ENCODE data around the gene RAD51D. TPM values are rescaled to one million over a fixed set of nuclear protein-coding genes. Genes with fewer than 3 reads are reported as not detected.
"Not testable (repeated sequence)": the region's sequence is repeated elsewhere in the genome, so short reads cannot be mapped to it uniquely, and the experiment has no call there.

The RAD51D gene
- total RNA-seq, 1 donor from 2014 or later: 35.2 TPM

DNA sequence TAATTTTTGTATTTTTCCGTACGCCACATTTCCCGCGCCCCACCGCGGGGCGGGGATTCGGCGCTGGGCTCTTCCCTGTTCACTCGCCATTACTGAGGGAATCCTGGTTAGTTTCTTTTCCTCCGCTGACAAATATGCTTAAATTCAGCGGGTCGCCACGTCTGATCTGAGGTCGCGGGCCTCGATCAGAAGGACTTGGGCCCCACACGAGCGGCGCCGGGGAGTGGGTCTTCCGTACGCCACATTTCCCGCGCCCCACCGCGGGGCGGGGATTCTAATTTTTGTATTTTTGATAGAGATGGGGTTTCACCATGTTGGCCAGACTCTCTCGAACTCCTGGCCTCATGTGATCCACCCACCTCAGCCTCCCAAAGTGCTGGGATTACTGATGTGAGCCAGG, 31.4 kb upstream of the RAD51D start:
- H3K4me1 Mint-ChIP-seq; H3K4me3 Mint-ChIP-seq; H3K9me3 Mint-ChIP-seq; intact Hi-C loops (cut with micrococcal nuclease); H3K36me3 Mint-ChIP-seq (ENCODE audit: low read depth); DNase-seq; H3K27ac Mint-ChIP-seq: not testable (repeated sequence)
- H3K27me3 Mint-ChIP-seq: peaks cover 10% of the 10 kb centered on the region

DNA sequence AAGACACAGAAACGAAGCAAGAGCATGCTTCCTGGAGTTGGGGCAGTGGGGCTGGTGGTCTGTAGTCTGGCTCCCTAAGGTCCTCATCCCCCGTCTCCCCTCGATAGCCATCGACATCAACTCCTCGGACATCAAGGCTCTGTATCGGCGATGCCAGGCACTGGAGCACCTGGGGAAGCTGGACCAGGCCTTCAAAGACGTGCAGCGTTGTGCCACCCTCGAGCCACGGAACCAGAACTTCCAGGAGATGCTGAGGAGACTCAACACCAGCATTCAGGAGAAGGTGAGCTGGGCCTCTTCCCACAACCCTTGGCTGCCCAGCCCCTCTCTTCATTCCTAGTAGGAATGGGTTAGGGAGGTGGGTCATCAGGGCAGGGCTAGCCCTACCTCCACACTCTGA, 30.3 kb upstream of the RAD51D start:
- no peak for DNase-seq
- Mint-ChIP-seq H3K4me1 (no peaks in the 10 kb centered on the region), H3K27me3 (peaks cover 10% of the 10 kb centered on the region), H3K36me3 (ENCODE audit: low read depth) (no peaks in the 10 kb centered on the region), H3K27ac (no peak overlapping the region), H3K9me3 (no peaks in the 10 kb centered on the region), H3K4me3 (no peak overlapping the region)
- intact Hi-C loops (cut with micrococcal nuclease): loop anchor here (10.0 kb wide), 1 partner anchor 595 kb away; no protein-coding TSS in a partner anchor

DNA sequence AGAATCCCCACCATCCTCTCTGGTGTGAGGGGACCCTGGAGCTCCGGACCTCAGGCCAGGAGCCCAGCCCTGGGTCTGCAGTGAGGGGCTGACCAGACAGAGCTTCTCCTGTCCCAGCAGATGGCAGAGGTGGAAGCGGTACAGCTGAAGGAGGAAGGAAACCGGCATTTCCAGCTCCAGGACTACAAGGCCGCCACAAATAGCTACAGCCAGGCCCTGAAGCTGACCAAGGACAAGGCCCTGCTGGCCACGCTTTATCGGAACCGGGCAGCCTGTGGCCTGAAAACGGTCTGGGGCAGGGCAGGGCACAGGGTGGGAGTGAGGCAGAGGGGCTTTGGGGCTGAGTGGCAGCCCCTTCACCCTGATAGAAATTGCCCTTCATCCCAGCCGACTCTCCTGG, 28.5 kb upstream of the RAD51D start:
- Mint-ChIP-seq H3K27me3 (peaks cover 8% of the 10 kb centered on the region), H3K4me3 (no peak overlapping the region), H3K36me3 (ENCODE audit: low read depth) (no peaks in the 10 kb centered on the region), H3K9me3 (no peaks in the 10 kb centered on the region), H3K27ac (no peak overlapping the region), H3K4me1 (peaks cover 6% of the 10 kb centered on the region)
- no peak for DNase-seq
- intact Hi-C loops (cut with micrococcal nuclease): loop anchor here (10.0 kb wide), 1 partner anchor 597 kb away; no protein-coding TSS in a partner anchor

DNA sequence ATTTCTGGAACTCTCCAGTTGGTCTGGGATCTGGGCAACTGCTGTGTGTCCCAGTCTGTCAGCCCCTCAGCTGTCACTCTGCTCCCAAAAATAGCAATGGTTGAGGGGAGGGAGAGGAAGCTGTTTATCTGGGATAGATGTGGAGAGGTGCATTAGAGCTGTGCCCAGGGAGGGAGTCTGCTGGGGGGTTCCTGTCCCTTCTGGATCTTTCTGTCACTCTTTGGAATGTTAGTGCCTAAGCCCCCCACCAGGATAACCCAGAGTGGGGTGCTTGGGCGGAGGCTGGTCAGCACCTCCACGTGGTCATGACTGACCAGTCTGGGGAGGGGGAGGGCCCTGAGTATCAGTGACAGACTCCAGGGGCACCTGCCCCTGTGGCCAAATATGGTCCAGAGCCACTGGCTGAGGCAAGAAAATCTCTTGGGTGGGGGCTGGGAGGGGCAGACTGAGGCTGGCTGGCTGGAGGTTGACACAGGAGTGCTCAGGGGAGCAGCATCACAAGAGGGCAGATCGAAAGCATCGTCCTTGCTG, 27.8 kb upstream of the RAD51D start, which contains the start of gene UNC45B:
Gene UNC45B (plus strand): TSS at position 443 of the 531 bp plus-strand sequence. CDS start 447 bp downstream, outside the sequence.
- Mint-ChIP-seq H3K9me3 (no peaks in the 10 kb centered on the region), H3K4me3 (no peak within 1 kb of the TSS), H3K27ac (no peak within 1 kb of the TSS), H3K27me3 (peaks cover 4% of the 10 kb centered on the region), H3K36me3 (ENCODE audit: low read depth) (no peaks in the 10 kb centered on the region), H3K4me1 (peaks cover 7% of the 10 kb centered on the region)
- no peak for DNase-seq
- intact Hi-C loops (cut with micrococcal nuclease): loop anchor here (10.0 kb wide), 1 partner anchor 597 kb away; no protein-coding TSS in a partner anchor

DNA sequence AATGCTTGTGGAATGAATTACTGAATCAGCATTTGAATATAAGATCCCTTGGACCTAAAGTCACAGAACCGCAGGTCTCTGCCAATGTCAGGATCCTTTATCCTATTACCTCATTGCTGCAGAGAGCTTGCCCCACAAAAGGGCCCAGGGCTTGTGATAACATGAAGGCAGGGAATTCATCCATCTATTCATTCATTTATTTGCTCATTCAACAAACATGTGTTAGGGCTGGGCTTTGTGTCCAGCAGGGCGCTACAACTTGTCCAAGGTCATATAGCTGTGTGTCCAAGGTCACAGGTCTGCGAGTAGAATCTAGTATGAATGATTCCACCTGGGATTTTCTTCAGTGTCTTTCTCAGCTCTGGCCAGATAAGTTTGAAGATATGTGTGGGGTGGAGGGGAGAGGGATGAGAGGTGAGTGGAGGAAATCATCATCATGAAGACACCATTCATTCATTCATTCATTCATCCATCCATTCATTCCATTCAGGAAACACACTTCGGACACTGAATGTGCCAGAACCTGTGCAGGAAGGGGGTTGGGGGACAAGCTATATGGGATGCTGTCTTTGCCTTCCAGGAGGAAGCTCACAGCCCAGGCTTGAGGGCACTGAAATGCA, 26.7 kb upstream of the RAD51D start:
- no peak overlapping the region for H3K27ac Mint-ChIP-seq
- H3K36me3 Mint-ChIP-seq (ENCODE audit: low read depth): peaks cover 1% of the 10 kb centered on the region
- no peak for DNase-seq
- no peak overlapping the region for H3K4me3 Mint-ChIP-seq
- intact Hi-C loops (cut with micrococcal nuclease): loop anchor here (10.0 kb wide), 1 partner anchor 598 kb away; no protein-coding TSS in a partner anchor
- H3K27me3 Mint-ChIP-seq: no peaks in the 10 kb centered on the region
- H3K9me3 Mint-ChIP-seq: no peaks in the 10 kb centered on the region
- peaks cover 10% of the 10 kb centered on the region for H3K4me1 Mint-ChIP-seq

DNA sequence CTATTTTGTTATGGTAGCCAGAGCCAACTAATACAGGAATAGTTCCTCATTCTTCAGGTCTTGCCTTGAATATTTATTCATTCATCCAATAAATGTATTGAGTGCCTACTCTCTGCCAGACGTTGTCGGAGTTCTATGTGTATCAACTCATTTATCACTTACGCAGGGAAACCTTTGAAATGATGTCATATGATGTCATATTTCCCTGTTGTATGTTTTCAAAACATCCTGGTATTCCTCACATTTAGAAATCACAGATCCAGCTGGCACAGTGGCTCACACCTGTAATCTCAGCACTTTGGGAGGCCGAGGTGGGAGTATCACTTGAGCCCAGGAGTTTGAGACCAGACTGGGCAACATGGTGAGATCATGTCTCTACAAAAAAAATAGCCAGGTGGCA, 25.2 kb upstream of the RAD51D start:
- intact Hi-C loops (cut with micrococcal nuclease): loop anchor here (10.0 kb wide), 1 partner anchor 600 kb away; no protein-coding TSS in a partner anchor
- peaks cover 1% of the 10 kb centered on the region for H3K36me3 Mint-ChIP-seq (ENCODE audit: low read depth)

DNA sequence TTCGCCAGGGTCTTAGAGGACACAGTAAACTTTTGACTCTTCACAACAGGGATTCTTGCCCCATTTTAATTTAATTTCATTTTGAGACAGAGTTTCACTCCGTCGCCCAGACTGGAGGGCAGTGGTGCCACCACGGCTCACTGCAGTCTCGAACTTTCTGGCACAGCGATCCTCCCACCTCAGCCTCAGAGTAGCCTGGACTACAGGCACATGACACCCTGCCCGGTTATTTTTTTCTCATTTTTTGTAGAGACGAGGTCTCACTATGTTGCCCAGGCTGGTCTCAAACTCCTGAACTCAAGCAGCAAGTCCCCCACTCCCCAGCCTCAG, 22.8 kb upstream of the RAD51D start:
- Mint-ChIP-seq H3K4me1 (peaks cover 17% of the 10 kb centered on the region), H3K36me3 (ENCODE audit: low read depth) (peaks cover 16% of the 10 kb centered on the region), H3K27me3 (no peaks in the 10 kb centered on the region), H3K27ac (peak overlapping the region; percentile 81), H3K9me3 (no peaks in the 10 kb centered on the region), H3K4me3 (peak overlapping the region; percentile 83)
- DNase-seq: no peak
- intact Hi-C loops (cut with micrococcal nuclease): loop anchor here (1.0 to 10.0 kb wide), 3 partner anchors 72 to 602 kb away; partner anchors contain the start of gene SLFN5

More for the DNA sequence above, 25.2 kb upstream of the RAD51D start:
- Mint-ChIP-seq H3K9me3 (no peaks in the 10 kb centered on the region), H3K4me3 (no peak overlapping the region), H3K4me1 (peaks cover 14% of the 10 kb centered on the region), H3K27ac (no peak overlapping the region), H3K27me3 (no peaks in the 10 kb centered on the region)
- no peak for DNase-seq

DNA sequence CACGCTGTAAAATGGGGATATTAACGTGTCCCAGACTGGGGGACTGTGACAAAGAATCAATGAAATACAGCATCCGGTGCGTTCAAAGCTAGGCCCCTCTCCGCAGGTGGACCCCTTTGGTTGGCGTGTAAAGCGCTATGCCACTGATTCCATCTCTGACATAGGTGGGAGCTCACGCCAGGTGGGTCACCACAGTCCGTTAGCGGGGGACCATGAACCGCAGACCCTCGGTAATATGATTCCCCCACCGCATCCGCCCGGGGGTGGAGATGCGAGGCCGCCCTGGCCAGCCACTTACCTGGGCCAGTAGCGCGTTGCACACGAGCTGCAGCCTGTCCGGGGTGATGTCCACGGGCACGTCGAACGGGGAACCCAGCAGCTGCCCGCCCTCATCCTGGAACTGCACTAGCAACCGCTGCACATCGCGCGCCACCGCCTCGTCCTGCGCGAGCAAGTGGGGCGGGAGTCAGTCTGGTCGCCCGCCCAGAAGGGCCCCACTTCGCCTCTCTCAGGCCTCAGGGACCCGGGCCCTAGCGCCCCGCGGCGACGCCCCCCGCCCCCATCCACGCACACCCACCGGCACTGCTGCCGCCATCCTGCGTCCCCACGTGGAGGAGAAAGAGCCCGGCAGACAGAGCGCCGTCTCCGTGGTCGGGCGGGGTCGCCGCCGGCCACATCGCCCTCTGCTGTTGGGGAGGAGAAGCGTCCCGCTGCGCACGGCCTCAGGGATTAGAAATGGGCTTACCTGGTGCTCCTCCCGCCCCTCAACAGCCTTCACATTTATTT, 22.2 kb upstream of the RAD51D start, which contains the start of gene NLE1:
Gene NLE1 (minus strand): TSS at position 623 of the 786 bp plus-strand sequence. CDS start 28 bp downstream, at position 595.
- DNase-seq: peak; percentile 97
- intact Hi-C loops (cut with micrococcal nuclease): loop anchor here (1.0 to 10.0 kb wide), 3 partner anchors 73 to 603 kb away; partner anchors contain the start of gene SLFN5
- peak within 1 kb of the TSS; percentile 81 for H3K27ac Mint-ChIP-seq
- no peaks in the 10 kb centered on the region for H3K27me3 Mint-ChIP-seq
- H3K4me1 Mint-ChIP-seq: peaks cover 17% of the 10 kb centered on the region
- peak within 1 kb of the TSS; percentile 83 for H3K4me3 Mint-ChIP-seq
- no peaks in the 10 kb centered on the region for H3K9me3 Mint-ChIP-seq
- peaks cover 22% of the 10 kb centered on the region for H3K36me3 Mint-ChIP-seq (ENCODE audit: low read depth)

DNA sequence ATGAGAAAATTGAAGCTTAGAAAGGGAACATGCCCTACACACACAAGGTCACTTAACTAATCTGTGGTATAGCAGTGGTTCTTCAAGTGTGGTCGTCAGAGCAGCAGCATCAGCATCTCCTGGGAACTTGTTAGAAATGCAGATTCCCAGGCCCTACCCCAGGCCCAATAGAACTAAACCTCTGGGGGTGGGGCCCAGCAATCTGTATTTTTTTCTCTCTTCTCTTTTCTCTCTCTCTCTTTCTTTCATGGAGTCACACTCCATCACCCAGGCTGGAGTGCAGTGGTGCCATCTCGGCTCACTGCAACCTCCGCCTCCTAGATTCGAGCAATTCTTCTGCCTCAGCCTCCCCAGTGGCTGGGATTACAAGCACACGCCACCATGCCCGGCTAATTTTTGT, 18.6 kb upstream of the RAD51D start:
- Mint-ChIP-seq H3K4me3 (no peak overlapping the region), H3K27me3 (no peaks in the 10 kb centered on the region), H3K9me3 (no peaks in the 10 kb centered on the region), H3K4me1 (peaks cover 13% of the 10 kb centered on the region), H3K27ac (no peak overlapping the region), H3K36me3 (ENCODE audit: low read depth) (peaks cover 54% of the 10 kb centered on the region)
- intact Hi-C loops (cut with micrococcal nuclease): no loop called here
- no peak for DNase-seq

DNA sequence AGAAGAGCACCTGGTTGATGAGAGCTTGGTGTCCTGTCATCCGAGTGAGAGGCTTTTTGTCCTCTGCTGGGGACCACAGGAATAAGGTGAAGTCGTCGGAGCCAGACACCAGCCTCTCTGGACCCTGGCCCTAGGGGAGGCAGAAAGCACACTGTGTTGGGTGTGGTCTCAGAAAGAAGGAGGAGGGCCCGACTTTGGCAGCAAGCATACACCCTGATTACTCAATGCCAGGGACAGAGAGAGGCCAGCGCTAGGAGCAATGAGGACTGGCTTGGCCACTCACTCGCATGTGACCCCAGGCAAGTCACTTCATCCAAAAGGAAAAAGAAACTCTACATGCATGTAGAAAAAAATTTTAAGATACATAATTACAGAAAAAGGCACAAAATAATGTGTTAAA, 15.7 kb upstream of the RAD51D start:
- Mint-ChIP-seq H3K4me3 (no peak overlapping the region), H3K4me1 (peaks cover 5% of the 10 kb centered on the region), H3K27me3 (no peaks in the 10 kb centered on the region), H3K9me3 (no peaks in the 10 kb centered on the region), H3K27ac (no peak overlapping the region), H3K36me3 (ENCODE audit: low read depth) (peaks cover 73% of the 10 kb centered on the region)
- intact Hi-C loops (cut with micrococcal nuclease): no loop called here
- no peak for DNase-seq

DNA sequence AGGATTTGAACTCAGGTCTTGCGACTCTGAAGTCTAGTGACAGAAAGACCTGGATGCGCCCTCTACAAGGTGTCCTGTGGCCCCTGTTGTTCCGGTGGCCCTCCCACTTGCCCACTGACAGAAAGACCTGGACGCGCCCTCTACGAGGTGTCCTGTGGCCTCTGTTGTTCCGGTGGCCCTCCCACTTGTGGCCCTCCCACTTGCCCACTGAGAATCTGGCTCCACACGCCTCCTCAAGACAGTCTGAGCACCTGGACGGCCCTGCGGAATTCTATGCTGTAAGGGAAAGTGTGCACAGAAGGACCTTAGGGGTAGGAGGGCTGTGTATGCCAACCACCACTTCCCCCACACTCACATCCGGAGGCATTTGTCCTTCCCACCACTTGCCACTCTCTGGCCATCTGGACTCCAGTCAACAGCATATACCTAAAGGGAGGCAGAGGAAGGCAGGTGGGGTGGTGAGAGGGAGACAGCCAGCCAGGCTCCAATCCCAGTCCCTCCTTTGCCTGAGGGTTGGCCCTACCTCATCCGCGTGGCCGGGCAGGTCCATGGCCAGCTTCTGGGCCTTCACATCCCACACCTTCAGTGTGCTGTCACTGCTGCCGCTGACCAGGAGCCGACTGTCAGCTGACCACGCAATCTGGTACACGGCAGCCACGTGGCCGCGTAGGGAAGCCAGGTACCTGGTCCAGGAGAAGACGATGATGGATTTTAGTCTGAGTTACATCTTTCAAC, 13.3 kb upstream of the RAD51D start:
- Mint-ChIP-seq H3K36me3 (ENCODE audit: low read depth) (peaks cover 65% of the 10 kb centered on the region), H3K9me3 (no peaks in the 10 kb centered on the region), H3K27ac (no peak overlapping the region), H3K4me3 (no peak overlapping the region), H3K4me1 (peaks cover 2% of the 10 kb centered on the region), H3K27me3 (no peaks in the 10 kb centered on the region)
- intact Hi-C loops (cut with micrococcal nuclease): no loop called here
- DNase-seq: no peak

DNA sequence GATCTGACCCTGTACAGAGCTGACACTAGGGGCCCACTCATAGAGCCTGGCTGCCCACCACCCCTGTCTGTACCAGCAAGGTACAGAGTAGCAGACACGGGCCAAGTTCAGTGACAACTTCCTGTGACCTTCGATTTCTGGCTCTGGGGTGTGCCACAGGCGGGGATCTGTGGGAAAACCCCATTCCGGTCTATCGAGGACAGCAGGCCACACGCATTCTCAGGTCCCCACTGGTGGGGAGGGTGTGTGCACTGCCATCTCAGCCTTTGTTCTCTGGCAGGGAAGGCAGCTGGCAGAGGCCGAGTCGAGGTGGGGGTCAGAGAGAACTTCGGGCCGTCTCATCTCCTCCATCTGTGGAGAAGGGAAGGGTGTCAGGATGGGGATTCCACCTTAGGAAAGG, 12.4 kb upstream of the RAD51D start:
- H3K4me3 Mint-ChIP-seq: no peak overlapping the region
- peaks cover 2% of the 10 kb centered on the region for H3K4me1 Mint-ChIP-seq
- DNase-seq: no peak
- H3K27me3 Mint-ChIP-seq: no peaks in the 10 kb centered on the region
- H3K36me3 Mint-ChIP-seq (ENCODE audit: low read depth): peaks cover 58% of the 10 kb centered on the region
- no peaks in the 10 kb centered on the region for H3K9me3 Mint-ChIP-seq
- no peak overlapping the region for H3K27ac Mint-ChIP-seq
- intact Hi-C loops (cut with micrococcal nuclease): no loop called here

DNA sequence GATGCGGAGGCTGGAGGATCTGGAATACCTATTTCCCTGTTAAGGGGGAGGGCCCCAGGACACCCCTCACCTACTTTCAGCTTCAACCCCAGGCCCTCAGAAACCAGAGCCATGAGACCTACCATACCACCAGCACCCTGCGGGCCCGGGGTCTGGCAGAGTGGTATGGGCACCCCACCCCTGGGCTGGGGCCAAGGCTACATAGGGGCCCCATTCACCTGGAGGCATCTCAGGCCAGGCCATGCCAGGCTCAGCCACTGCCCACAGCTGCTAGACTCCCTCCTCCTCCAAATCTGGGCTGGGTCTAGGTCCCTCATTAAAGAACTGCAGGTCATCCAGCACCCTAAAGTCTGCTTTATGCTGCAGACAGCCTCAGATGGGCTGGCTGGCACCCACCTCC, 10.7 kb upstream of the RAD51D start:
- Mint-ChIP-seq H3K27ac (no peak overlapping the region), H3K36me3 (ENCODE audit: low read depth) (peaks cover 44% of the 10 kb centered on the region), H3K4me3 (no peak overlapping the region), H3K27me3 (no peaks in the 10 kb centered on the region), H3K4me1 (no peaks in the 10 kb centered on the region), H3K9me3 (no peaks in the 10 kb centered on the region)
- intact Hi-C loops (cut with micrococcal nuclease): no loop called here
- DNase-seq: no peak

Data from activated CD4-positive, alpha-beta T cell treated with anti-CD3 and anti-CD28 coated beads, Interleukin-2, amount 10 ng/mL, durations not matched to agents 24 days and 14 days (primary cell).